HepG2 (cell line): ENCODE data around the gene OVCA2. TPM values are rescaled to one million over a fixed set of nuclear protein-coding genes. Genes with fewer than 3 reads are reported as not detected.

Source experiments
- ARID3A ChIP-seq: IDR thresholded peaks from 2 replicates; pipeline ENCODE4 v1.6.1; 2012; ENCODE audit warnings: low read depth, low read length, improper control_type of control experiment
- ATF7 ChIP-seq, 2 experiments: fragments of 450-650 bp in 1 of 2; sonication (generic) in 1 of 2; formaldehyde crosslinking in 1 of 2; IDR thresholded peaks; 2 replicates each; pipeline versions ENCODE4 v1.4.0 to v1.6.1; 2016 to 2020; ENCODE audit warnings: antibody characterized with exemption in 1 of 2, mild to moderate bottlenecking in 1 of 2, missing genetic modification reagents in 1 of 2
- CBX1 ChIP-seq: IDR thresholded peaks from one replicate; pipeline ENCODE4 v1.6.1; 2016; ENCODE audit warnings: antibody characterized with exemption, low read depth
- ESRRA ChIP-seq: sonication (generic); formaldehyde crosslinking; IDR thresholded peaks from 2 replicates; pipeline ENCODE4 v1.5.1; 2020; ENCODE audit warnings: mild to moderate bottlenecking, low read depth, missing genetic modification reagents
- KLF13 ChIP-seq: sonication (generic); formaldehyde crosslinking; IDR thresholded peaks from 2 replicates; pipeline ENCODE4 v1.4.0; 2020; ENCODE audit warnings: mild to moderate bottlenecking, missing genetic modification reagents
- MAF1 ChIP-seq: sonication (generic); formaldehyde crosslinking; IDR thresholded peaks from 2 replicates; pipeline ENCODE4 v1.5.0; 2020; ENCODE audit warnings: missing genetic modification reagents, borderline replicate concordance
- NR2F2 ChIP-seq: IDR thresholded peaks from 2 replicates; pipeline ENCODE4 v1.6.1; 2012; ENCODE audit warnings: low read depth, inconsistent platforms, borderline replicate concordance
- PHF21A ChIP-seq: sonication (generic); formaldehyde crosslinking; IDR thresholded peaks from 2 replicates; pipeline ENCODE4 v1.5.0; 2020; ENCODE audit warnings: mild to moderate bottlenecking, missing genetic modification reagents
- SMC3 ChIP-seq: IDR thresholded peaks from 2 replicates; pipeline ENCODE4 v1.6.1; 2011; ENCODE audit warnings: low read length, improper control_type of control experiment
- SP5 ChIP-seq: IDR thresholded peaks from 2 replicates; pipeline ENCODE4 v1.6.1; 2016; ENCODE audit warnings: low read depth, borderline replicate concordance
- ZBTB25 ChIP-seq: IDR thresholded peaks from 2 replicates; pipeline ENCODE4 v1.6.1; 2018; ENCODE audit warnings: missing genetic modification reagents
- ZBTB3 ChIP-seq: sonication (generic); formaldehyde crosslinking; IDR thresholded peaks from 2 replicates; pipeline ENCODE4 v1.4.0; 2020; ENCODE audit warnings: low read depth, mild to moderate bottlenecking, moderate library complexity, missing genetic modification reagents, borderline replicate concordance
- ZBTB44 ChIP-seq: sonication (generic); formaldehyde crosslinking; IDR thresholded peaks from 2 replicates; pipeline ENCODE4 v1.4.0; 2020; ENCODE audit warnings: missing genetic modification reagents
- ZEB1 ChIP-seq: IDR thresholded peaks from 2 replicates; pipeline ENCODE4 v1.6.1; 2012; ENCODE audit warnings: mild to moderate bottlenecking, low read depth, inconsistent platforms; ENCODE audit not compliant: insufficient replicate concordance
- ZNF276 ChIP-seq: sonication (generic); formaldehyde crosslinking; IDR thresholded peaks from 2 replicates; pipeline ENCODE4 v1.4.0; 2020; ENCODE audit warnings: mild to moderate bottlenecking, low read depth, missing genetic modification reagents
- ZNF317 ChIP-seq: sonication (generic); formaldehyde crosslinking; IDR thresholded peaks from 2 replicates; pipeline ENCODE4 v1.5.0; 2020; ENCODE audit warnings: mild to moderate bottlenecking, missing genetic modification reagents
- ZNF513 ChIP-seq: sonication (generic); formaldehyde crosslinking; conservative IDR thresholded peaks from 2 replicates; pipeline ENCODE4 v1.5.0; 2020; ENCODE audit warnings: missing genetic modification reagents
- ZNF629 ChIP-seq: sonication (generic); formaldehyde crosslinking; conservative IDR thresholded peaks from 2 replicates; pipeline ENCODE4 v1.5.0; 2020; ENCODE audit warnings: missing genetic modification reagents
- ZNF703 ChIP-seq: sonication (generic); formaldehyde crosslinking; IDR thresholded peaks from 2 replicates; pipeline ENCODE4 v1.5.1; 2020; ENCODE audit warnings: missing genetic modification reagents, mild to moderate bottlenecking, moderate library complexity, borderline replicate concordance
- ZNF709 ChIP-seq: sonication (generic); formaldehyde crosslinking; IDR thresholded peaks from 2 replicates; pipeline ENCODE4 v1.5.0; 2020; ENCODE audit warnings: mild to moderate bottlenecking, missing genetic modification reagents
- polyA plus RNA-seq, 8 experiments: library from polyadenylated mRNA; depleted of rRNA in 3 of 8; stranded (reverse) in 7 of 8; unstranded in 1 of 8; fragments of >200 nt; fragmentation: Illumina TruSeq in 4 of 8; extraction: Trizol in 4 of 8; gene quantifications; 2 replicates each; pipeline versions ENCODE4 v1.2.1 to v1.2.3, GENCODE V29; 2011 to 2016; ENCODE audit warnings: low read depth in 4 of 8, missing spikeins in 1 of 8, mixed read lengths in 1 of 8; ENCODE audit not compliant: insufficient read depth in 1 of 8
- total RNA-seq, 5 experiments: library from RNA; depleted of rRNA; stranded (reverse); fragments of >200 nt; fragmentation: Illumina TruSeq; extraction: Trizol; gene quantifications; 2 replicates each; pipeline ENCODE4 v1.2.3, GENCODE V29; 2016; ENCODE audit warnings: low read depth in 1 of 5

The OVCA2 gene
- total and polyA plus RNA-seq, 2 of the 13 experiments (the other 11 are each of a cell fraction or from before 2014, with no cell fraction given), result 23.7 to 28.2 TPM

GRCh38 chr17:1997289-1997926 is 44.4 kb upstream of the OVCA2 start (continued):
- TF ChIP-seq PHF21A (CRISPR knock-in tag), result 0 out of 2 replicates have a peak, but pooled peaks have one; percentile 9
- TF ChIP-seq ZBTB44 (CRISPR knock-in tag), result no peak
- no peak for TF ChIP-seq NR2F2
- TF ChIP-seq ZBTB25, result no peak
- TF ChIP-seq MAF1 (CRISPR knock-in tag), result no peak
- TF ChIP-seq SMC3, result no peak
- TF ChIP-seq ARID3A, result peak; percentile 70
- peak; percentile 95 for TF ChIP-seq ZNF317 (CRISPR knock-in tag)
- peak; percentile 34 for TF ChIP-seq ZEB1
- TF ChIP-seq SP5 (CRISPR knock-in tag), result no peak
- TF ChIP-seq CBX1, result no peak
- TF ChIP-seq ZNF629, result no peak
- TF ChIP-seq ESRRA, result no peak
- no peak for TF ChIP-seq ZNF513
- no peak for TF ChIP-seq ZNF709 (CRISPR knock-in tag)
- no peak for TF ChIP-seq ZNF276 (CRISPR knock-in tag)
- no peak for TF ChIP-seq KLF13
- no peak for TF ChIP-seq ZNF703
- TF ChIP-seq ATF7 (IDR thresholded peaks at IDR 0.05), result no peak
- TF ChIP-seq ATF7 (CRISPR knock-in tag; IDR thresholded peaks at IDR 0.05), result 0 out of 2 replicates have a peak, but pooled peaks have one; percentile 13
- no peak for TF ChIP-seq ZBTB3 (CRISPR knock-in tag)
